AG09319 (cell line): ENCODE results near the gene SLC12A4.
"Not testable (repeated sequence)": the region's sequence is repeated elsewhere in the genome, so short reads cannot be mapped to it uniquely, and the experiment has no call there.

Source experiments
- DNase-seq: peaks from one replicate; pipeline ENCODE4 v3.0.0-alpha.2; 2010; ENCODE audit warnings: low read depth; ENCODE audit errors: extremely low read depth
- TF ChIP-seq, protein P1 (sequence below): IDR thresholded peaks from 2 replicates; pipeline ENCODE4 v1.5.1; 2011; ENCODE audit warnings: low read depth, mild to moderate bottlenecking, inconsistent platforms, low read length, moderate library complexity

SLC12A4 gene

GRCh38 chr16:67941469-67942199, 26.8 kb downstream of the SLC12A4 start:
- no peak for DNase-seq
- TF ChIP-seq, protein P1, sequence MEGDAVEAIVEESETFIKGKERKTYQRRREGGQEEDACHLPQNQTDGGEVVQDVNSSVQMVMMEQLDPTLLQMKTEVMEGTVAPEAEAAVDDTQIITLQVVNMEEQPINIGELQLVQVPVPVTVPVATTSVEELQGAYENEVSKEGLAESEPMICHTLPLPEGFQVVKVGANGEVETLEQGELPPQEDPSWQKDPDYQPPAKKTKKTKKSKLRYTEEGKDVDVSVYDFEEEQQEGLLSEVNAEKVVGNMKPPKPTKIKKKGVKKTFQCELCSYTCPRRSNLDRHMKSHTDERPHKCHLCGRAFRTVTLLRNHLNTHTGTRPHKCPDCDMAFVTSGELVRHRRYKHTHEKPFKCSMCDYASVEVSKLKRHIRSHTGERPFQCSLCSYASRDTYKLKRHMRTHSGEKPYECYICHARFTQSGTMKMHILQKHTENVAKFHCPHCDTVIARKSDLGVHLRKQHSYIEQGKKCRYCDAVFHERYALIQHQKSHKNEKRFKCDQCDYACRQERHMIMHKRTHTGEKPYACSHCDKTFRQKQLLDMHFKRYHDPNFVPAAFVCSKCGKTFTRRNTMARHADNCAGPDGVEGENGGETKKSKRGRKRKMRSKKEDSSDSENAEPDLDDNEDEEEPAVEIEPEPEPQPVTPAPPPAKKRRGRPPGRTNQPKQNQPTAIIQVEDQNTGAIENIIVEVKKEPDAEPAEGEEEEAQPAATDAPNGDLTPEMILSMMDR: no peak

- TF ChIP-seq, protein P1: no peak
- no peak for DNase-seq
Measured at GRCh38 chr16:67940446-67941089, 27.9 kb downstream of the SLC12A4 start.

- no peak for DNase-seq
- TF ChIP-seq, protein P1: no peak
Measured at GRCh38 chr16:67939507-67940445, 28.7 kb downstream of the SLC12A4 start.

DNA sequence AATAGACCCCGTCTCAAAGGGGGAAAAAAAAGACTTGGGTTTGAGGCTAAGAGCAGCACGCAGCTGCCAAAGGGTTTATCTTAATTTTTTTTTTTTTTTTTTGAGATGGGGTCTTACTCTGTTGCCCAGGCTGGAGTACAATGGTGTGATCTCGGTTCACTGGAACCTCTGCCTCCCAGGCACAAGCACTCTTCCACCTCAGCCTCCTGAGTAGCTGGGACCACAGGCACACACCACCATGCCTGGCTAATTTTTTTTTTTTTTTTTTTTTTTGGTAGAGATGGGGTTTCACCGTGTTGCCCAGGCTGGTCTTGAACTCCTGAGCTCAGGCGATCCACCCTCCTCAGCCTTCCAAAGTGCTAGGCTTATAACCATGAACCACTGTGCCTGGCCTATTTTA, 30.7 kb downstream of the SLC12A4 start:
- DNase-seq: not testable (repeated sequence)

GRCh38 chr16:67936880-67937605, 31.4 kb downstream of the SLC12A4 start:
- DNase-seq: no peak
- TF ChIP-seq, protein P1: no peak

GRCh38 chr16:67936124-67936879, 32.1 kb downstream of the SLC12A4 start, which contains the start of gene PSMB10:
TSS of gene PSMB10 (minus strand) at chr16:67936850. CDS start at chr16:67936749, 101 bp downstream.
- no peak for DNase-seq
- TF ChIP-seq, protein P1: no peak
